Common myeloid progenitor, CD34-positive (primary cell): ENCODE measurements around the gene SDCCAG8.

Experiments used
- CTCF ChIA-PET: fragments of 350-600 bp; sonication (Branson Sonifier 250); formaldehyde crosslinking; loops from one replicate; lab custom pipeline; 2021; ENCODE audit warnings: antibody characterized with exemption; lab: Charles Lee
- POLR2A ChIA-PET: fragments of 350-600 bp; sonication (Branson Sonifier 250); formaldehyde crosslinking; loops from one replicate; lab custom pipeline; 2021; ENCODE audit warnings: antibody characterized with exemption; lab: Charles Lee
- DNase-seq, 3 donors: peaks; one replicate each; pipeline versions ENCODE4 v3.0.0 to v3.0.0-alpha.2; 2013
- H3K27ac ChIP-seq, 2 experiments: 1 replicate in 1 of 2; 2 replicates in 1 of 2; pipeline ENCODE4 v1.7.0; 2013; ENCODE audit warnings: inconsistent platforms in 2 of 2, low read length in 2 of 2, mild to moderate bottlenecking in 2 of 2, low read depth in 1 of 2, moderate library complexity in 1 of 2; ENCODE audit not compliant: severe bottlenecking in 2 of 2, insufficient read depth in 1 of 2, poor library complexity in 1 of 2
- H3K27me3 ChIP-seq, 5 experiments: replicated peaks in 2 of 5; 1 replicate in 3 of 5; 2 replicates in 2 of 5; pipeline versions ENCODE4 v1.6.1 to v1.7.0; 2013; ENCODE audit warnings: low read length in 4 of 5, mild to moderate bottlenecking in 2 of 5, moderate library complexity in 2 of 5, inconsistent platforms in 1 of 5; ENCODE audit not compliant: insufficient read depth in 5 of 5, control insufficient read depth in 4 of 5
- H3K36me3 ChIP-seq, 4 experiments: 1 replicate in 2 of 4; 2 replicates in 2 of 4; pipeline versions ENCODE4 v1.6.1 to v1.7.0; 2013; ENCODE audit warnings: low read length in 3 of 4, control low read depth in 1 of 4, mild to moderate bottlenecking in 1 of 4; ENCODE audit not compliant: control insufficient read depth in 4 of 4, insufficient read depth in 4 of 4
- H3K4me1 ChIP-seq, 4 experiments: 1 replicate in 3 of 4; 2 replicates in 1 of 4; pipeline versions ENCODE4 v1.6.1 to v1.7.1; 2013; ENCODE audit warnings: low read length in 3 of 4, mild to moderate bottlenecking in 3 of 4, control low read depth in 1 of 4, inconsistent platforms in 1 of 4, moderate library complexity in 1 of 4; ENCODE audit not compliant: control insufficient read depth in 4 of 4, insufficient read depth in 4 of 4; ENCODE audit errors: control extremely low read depth in 1 of 4
- H3K4me3 ChIP-seq, 7 experiments: 1 replicate in 4 of 7; 2 replicates in 3 of 7; pipeline versions ENCODE4 v1.5.1 to v1.7.0; 2013; ENCODE audit warnings: mild to moderate bottlenecking in 7 of 7, low read length in 6 of 7, moderate library complexity in 6 of 7, inconsistent platforms in 2 of 7, low read depth in 2 of 7, control low read depth in 1 of 7; ENCODE audit not compliant: insufficient read depth in 4 of 7, control insufficient read depth in 1 of 7; ENCODE audit errors: extremely low read depth in 1 of 7
- H3K9me3 ChIP-seq, 5 experiments: 1 replicate in 4 of 5; 2 replicates in 1 of 5; pipeline versions ENCODE4 v1.6.1 to v1.7.1; 2013; ENCODE audit warnings: low read length in 4 of 5, mild to moderate bottlenecking in 2 of 5, inconsistent platforms in 1 of 5, low read depth in 1 of 5, moderate library complexity in 1 of 5; ENCODE audit not compliant: control insufficient read depth in 4 of 5, insufficient read depth in 2 of 5; ENCODE audit errors: control extremely low read depth in 1 of 5
- WGBS: methylation state at CpG from one replicate; pipeline ENCODE4 v1.1.5; 2013; ENCODE audit not compliant: insufficient coverage; 5-methylcytosine and 5-hydroxymethylcytosine counted together

Gene SDCCAG8

GRCh38 chr1:243315455-243315854 lies 59.6 kb downstream of the SDCCAG8 start:
- H3K36me3 ChIP-seq = peaks cover 15 to 43% (median 32%) of the 10 kb centered on the region in 4 experiments
- no CpG with 5 or more reads among the region's 1 CpG for WGBS
- DNase-seq = no peak
- POLR2A ChIA-PET = no interaction called here
- CTCF ChIA-PET = interaction anchor here (1.2 kb wide), 1 partner anchor 28 kb away, joined by 3 read pairs; no protein-coding TSS in a partner anchor
- no peak overlapping the region for H3K4me3 ChIP-seq
- H3K27me3 ChIP-seq = no peaks in the 10 kb centered on the region
- H3K4me1 ChIP-seq = peaks cover 0 to 6% (median 0%) of the 10 kb centered on the region in 4 experiments
- no peak overlapping the region for H3K27ac ChIP-seq
- no peaks in the 10 kb centered on the region for H3K9me3 ChIP-seq

DNA sequence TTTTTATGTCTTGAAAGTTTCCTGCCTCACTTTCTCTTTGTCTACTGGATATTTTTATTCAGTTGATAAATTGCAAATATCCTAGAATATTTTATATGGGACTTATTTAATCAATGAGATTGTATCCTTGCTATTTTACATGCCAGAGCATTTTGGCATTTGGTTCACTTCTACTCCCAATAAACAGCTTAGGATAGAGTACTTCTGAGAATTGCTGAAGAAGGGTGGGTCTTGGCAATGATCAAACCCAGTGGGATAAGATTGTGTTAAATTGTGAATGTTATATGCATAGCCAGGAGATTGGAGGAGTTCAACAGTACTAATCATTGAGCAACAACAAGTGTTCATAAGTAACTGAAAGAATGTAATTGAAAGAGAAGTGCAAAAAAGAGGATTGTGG lies 60.1 kb downstream of the SDCCAG8 start:
- H3K36me3 ChIP-seq = peaks cover 17 to 42% (median 31%) of the 10 kb centered on the region in 4 experiments
- CTCF ChIA-PET = no interaction called here

GRCh38 chr1:243316366-243316989 lies 60.6 kb downstream of the SDCCAG8 start:
- no peak for DNase-seq
- Histone ChIP-seq H3K9me3 (no peaks in the 10 kb centered on the region), H3K27ac (no peak overlapping the region), H3K4me3 (no peak overlapping the region), H3K36me3 (peaks cover 17 to 42% (median 31%) of the 10 kb centered on the region in 4 experiments), H3K27me3 (no peaks in the 10 kb centered on the region), H3K4me1 (peaks cover 0 to 6% (median 0%) of the 10 kb centered on the region in 4 experiments)
- POLR2A ChIA-PET = no interaction called here
- CTCF ChIA-PET = no interaction called here
- WGBS = 100% methylated on average over 4 of the region's 12 CpGs

More for the DNA sequence above, 60.1 kb downstream of the SDCCAG8 start:
- Histone ChIP-seq H3K4me3 (no peak overlapping the region), H3K27me3 (no peaks in the 10 kb centered on the region), H3K4me1 (peaks cover 0 to 6% (median 0%) of the 10 kb centered on the region in 4 experiments), H3K27ac (no peak overlapping the region), H3K9me3 (no peaks in the 10 kb centered on the region)
- POLR2A ChIA-PET = no interaction called here
- no peak for DNase-seq

DNA sequence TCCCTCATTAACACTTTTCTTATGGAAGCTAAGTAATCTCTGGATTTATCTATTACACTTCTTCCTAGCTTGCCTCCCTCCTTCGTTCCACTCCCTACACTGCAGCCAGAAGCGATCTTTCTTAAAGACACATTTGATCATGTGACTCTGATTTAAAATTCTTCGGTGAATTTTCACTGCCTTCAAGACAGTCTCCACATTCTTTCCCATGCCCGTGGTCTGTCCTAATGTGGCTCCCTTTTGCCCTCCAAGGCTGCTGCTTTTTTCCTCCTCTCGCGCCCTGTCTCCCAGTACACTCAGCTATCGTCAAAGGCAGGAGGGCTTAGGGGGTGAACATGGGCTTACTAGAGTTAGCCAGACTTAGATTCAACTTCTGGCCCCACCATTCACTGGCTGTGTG lies 64.4 kb downstream of the SDCCAG8 start:
- CTCF ChIA-PET = no interaction called here
- H3K9me3 ChIP-seq = no peaks in the 10 kb centered on the region
- no peak for DNase-seq
- H3K4me3 ChIP-seq = no peak overlapping the region
- 98% methylated on average over 4 of the region's 7 CpGs for WGBS
- POLR2A ChIA-PET = no interaction called here
- H3K27me3 ChIP-seq = no peaks in the 10 kb centered on the region
- H3K4me1 ChIP-seq = no peaks in the 10 kb centered on the region
- peaks cover 6 to 32% (median 23%) of the 10 kb centered on the region in 4 experiments for H3K36me3 ChIP-seq
- no peak overlapping the region for H3K27ac ChIP-seq

GRCh38 chr1:243322326-243322725 lies 66.5 kb downstream of the SDCCAG8 start:
- no peaks in the 10 kb centered on the region for H3K9me3 ChIP-seq
- no peak overlapping the region for H3K4me3 ChIP-seq
- DNase-seq = no peak
- H3K4me1 ChIP-seq = no peaks in the 10 kb centered on the region
- H3K27me3 ChIP-seq = no peaks in the 10 kb centered on the region
- ChIA-PET POLR2A (no interaction called here), CTCF (interaction anchor here (0.6 to 1.2 kb wide), 2 partner anchors 10 to 15 kb away, joined by 3 read pairs; no protein-coding TSS in a partner anchor)
- peaks cover 6 to 21% (median 16%) of the 10 kb centered on the region in 4 experiments for H3K36me3 ChIP-seq
- no peak overlapping the region for H3K27ac ChIP-seq
- WGBS = no CpG with 5 or more reads among the region's 3 CpGs

GRCh38 chr1:243323491-243323890 lies 67.7 kb downstream of the SDCCAG8 start:
- Histone ChIP-seq H3K4me3 (no peak overlapping the region), H3K36me3 (peaks cover 2 to 10% (median 8%) of the 10 kb centered on the region in 4 experiments), H3K27ac (no peak overlapping the region), H3K27me3 (no peaks in the 10 kb centered on the region), H3K4me1 (no peaks in the 10 kb centered on the region), H3K9me3 (no peaks in the 10 kb centered on the region)
- WGBS = 98% methylated on average over 4 of the region's 4 CpGs
- ChIA-PET CTCF (interaction anchor here (0.9 to 1.5 kb wide), 3 partner anchors 11 to 868 kb away, joined by 3 to 4 read pairs (median 3); no protein-coding TSS in a partner anchor), POLR2A (no interaction called here)
- no peak for DNase-seq

DNA sequence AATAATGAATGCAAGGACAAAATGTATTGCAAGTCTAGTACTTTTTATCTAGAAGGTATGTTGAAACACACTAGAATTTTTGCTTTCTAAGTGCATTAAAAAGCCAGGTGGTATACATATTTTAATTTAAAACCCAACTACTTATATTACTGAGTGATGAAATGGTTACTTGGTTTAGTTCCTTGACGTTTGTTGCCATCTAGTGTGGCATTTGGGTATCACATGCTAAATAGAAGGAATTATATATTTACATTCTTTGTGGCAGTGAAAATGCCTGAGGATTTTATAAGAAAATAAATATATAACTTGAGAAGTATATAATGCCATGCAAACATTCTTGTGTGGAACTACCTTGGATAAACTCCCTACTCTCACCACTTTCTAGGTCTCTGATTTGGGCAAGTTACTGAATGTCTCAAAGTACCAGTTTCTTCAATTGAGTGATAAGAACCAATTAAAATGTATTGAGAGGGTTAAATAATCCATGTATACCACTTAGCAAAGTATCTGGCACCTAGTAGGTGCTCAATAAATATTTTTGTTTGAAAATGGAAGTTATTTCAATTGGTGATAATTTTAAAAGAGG lies 69.6 kb downstream of the SDCCAG8 start:
- peak; percentile 63 to 86 (median 73) for DNase-seq
- Histone ChIP-seq H3K27ac (no peak overlapping the region), H3K27me3 (no peaks in the 10 kb centered on the region), H3K4me1 (no peaks in the 10 kb centered on the region), H3K4me3 (no peak overlapping the region), H3K36me3 (peaks cover 0 to 6% (median 3%) of the 10 kb centered on the region in 4 experiments), H3K9me3 (no peaks in the 10 kb centered on the region)
- CTCF ChIA-PET = interaction anchor here (1.0 kb wide), 1 partner anchor 10 kb away, joined by 3 read pairs; no protein-coding TSS in a partner anchor
- POLR2A ChIA-PET = no interaction called here
- WGBS = no CpG with 5 or more reads among the region's 1 CpG
